Activated T-helper 1 cell treated with anti-CD3 and anti-CD28 coated beads, Interleukin-12 subunit alpha, Interleukin-12 subunit beta, Interleukin-2, Interleukin-4 antibody, amounts not matched to agents 30 ng/mL and 10 ng/mL and 1 ng/mL, durations not matched to agents 14 hours and 24 hours and 36 hours (primary cell): ENCODE measurements around the gene KRT27. TPM values are rescaled to one million over a fixed set of nuclear protein-coding genes. Genes with fewer than 3 reads are reported as not detected.
"Not testable (repeated sequence)": the region's sequence is repeated elsewhere in the genome, so short reads cannot be mapped to it uniquely, and the experiment has no call there.

Experiments used
- DNase-seq: peaks from one replicate; pipeline ENCODE4 v3.0.0; 2021; ENCODE audit warnings: low spot score
- H3K27ac Mint-ChIP-seq: one replicate; pipeline ENCODE4 v1.8.0; 2021; ENCODE audit warnings: mild to moderate bottlenecking, mixed read lengths
- H3K27me3 Mint-ChIP-seq: one replicate; pipeline ENCODE4 v1.8.0; 2022; ENCODE audit warnings: mild to moderate bottlenecking, moderate library complexity, mixed read lengths; ENCODE audit not compliant: insufficient read depth
- H3K36me3 Mint-ChIP-seq: one replicate; pipeline ENCODE4 v1.8.0; 2021; ENCODE audit warnings: low read depth, mixed read lengths
- H3K4me1 Mint-ChIP-seq: one replicate; pipeline ENCODE4 v1.8.0; 2021; ENCODE audit warnings: low read depth, mixed read lengths
- H3K4me3 Mint-ChIP-seq: one replicate; pipeline ENCODE4 v1.8.0; 2021; ENCODE audit warnings: mild to moderate bottlenecking, moderate library complexity, mixed read lengths
- H3K9me3 Mint-ChIP-seq: one replicate; pipeline ENCODE4 v1.8.0; 2021; ENCODE audit warnings: mixed read lengths
- intact Hi-C: fragments of 100-400 bp; cut with micrococcal nuclease; formaldehyde crosslinking; loops from one replicate; pipeline ENCODE4 v1.15.1; 2024
- total RNA-seq: library from RNA; stranded (reverse); gene quantifications from 2 replicates; pipeline ENCODE4 v1.2.3, GENCODE V29; 2022

The KRT27 gene
- total RNA-seq, 1 donor from 2014 or later = not detected

GRCh38 chr17:40765657-40766056, 16.7 kb downstream of the KRT27 start:
- H3K4me1 Mint-ChIP-seq = no peaks in the 10 kb centered on the region
- no peaks in the 10 kb centered on the region for H3K36me3 Mint-ChIP-seq
- H3K27ac Mint-ChIP-seq = no peak overlapping the region
- no peak for DNase-seq
- intact Hi-C loops = no loop called here
- H3K27me3 Mint-ChIP-seq = peaks cover 24% of the 10 kb centered on the region
- H3K9me3 Mint-ChIP-seq = peaks cover 29% of the 10 kb centered on the region
- no peak overlapping the region for H3K4me3 Mint-ChIP-seq

DNA sequence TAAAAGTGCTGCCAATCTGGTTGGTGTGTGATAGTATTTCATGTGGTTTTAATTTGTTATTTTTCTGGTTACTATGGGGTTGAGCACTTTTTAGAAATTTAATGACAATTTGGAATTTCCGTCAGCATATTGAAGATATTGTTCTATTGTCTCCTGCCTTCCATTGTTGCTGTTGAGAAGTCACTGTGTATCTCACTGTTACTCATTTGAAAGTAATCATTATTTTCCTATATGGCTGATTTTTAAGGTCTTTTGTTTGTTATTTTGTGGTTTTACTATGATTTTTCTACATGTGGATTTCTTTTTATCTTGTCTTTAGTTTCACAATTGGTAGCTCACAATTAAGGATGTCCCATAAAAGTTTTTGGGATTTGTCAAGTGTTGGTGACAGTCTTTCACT, 18.6 kb downstream of the KRT27 start:
- Mint-ChIP-seq H3K27me3 (peaks cover 21% of the 10 kb centered on the region), H3K4me1 (no peaks in the 10 kb centered on the region), H3K27ac (no peak overlapping the region), H3K9me3 (peaks cover 48% of the 10 kb centered on the region), H3K4me3 (no peak overlapping the region), H3K36me3 (no peaks in the 10 kb centered on the region)
- no peak for DNase-seq
- intact Hi-C loops = no loop called here

- Mint-ChIP-seq H3K9me3 (peaks cover 59% of the 10 kb centered on the region), H3K27me3 (peaks cover 16% of the 10 kb centered on the region), H3K4me3 (no peak overlapping the region), H3K27ac (no peak overlapping the region), H3K4me1 (no peaks in the 10 kb centered on the region), H3K36me3 (no peaks in the 10 kb centered on the region)
- DNase-seq = no peak
- intact Hi-C loops = no loop called here
These were observed 22.0 kb downstream of the KRT27 start for GRCh38 chr17:40760105-40761016.

GRCh38 chr17:40755231-40755630, 27.1 kb downstream of the KRT27 start, which contains the start of gene KRT25:
Gene KRT25, minus strand, starts transcription at chr17:40755331. Its CDS starts 60 bp downstream, at chr17:40755271.
- Mint-ChIP-seq H3K27me3 (peaks cover 24% of the 10 kb centered on the region), H3K4me1 (no peaks in the 10 kb centered on the region), H3K9me3 (peaks cover 26% of the 10 kb centered on the region), H3K36me3 (no peaks in the 10 kb centered on the region), H3K27ac (no peak within 1 kb of the TSS), H3K4me3 (no peak within 1 kb of the TSS)
- intact Hi-C loops = no loop called here
- no peak for DNase-seq

- H3K4me3 Mint-ChIP-seq = no peak overlapping the region
- DNase-seq = no peak
- intact Hi-C loops = no loop called here
- no peak overlapping the region for H3K27ac Mint-ChIP-seq
- H3K9me3 Mint-ChIP-seq = peaks cover 12% of the 10 kb centered on the region
- no peaks in the 10 kb centered on the region for H3K36me3 Mint-ChIP-seq
- H3K4me1 Mint-ChIP-seq = no peaks in the 10 kb centered on the region
- H3K27me3 Mint-ChIP-seq = peaks cover 21% of the 10 kb centered on the region
These were observed 28.5 kb downstream of the KRT27 start for GRCh38 chr17:40753804-40754203.

DNA sequence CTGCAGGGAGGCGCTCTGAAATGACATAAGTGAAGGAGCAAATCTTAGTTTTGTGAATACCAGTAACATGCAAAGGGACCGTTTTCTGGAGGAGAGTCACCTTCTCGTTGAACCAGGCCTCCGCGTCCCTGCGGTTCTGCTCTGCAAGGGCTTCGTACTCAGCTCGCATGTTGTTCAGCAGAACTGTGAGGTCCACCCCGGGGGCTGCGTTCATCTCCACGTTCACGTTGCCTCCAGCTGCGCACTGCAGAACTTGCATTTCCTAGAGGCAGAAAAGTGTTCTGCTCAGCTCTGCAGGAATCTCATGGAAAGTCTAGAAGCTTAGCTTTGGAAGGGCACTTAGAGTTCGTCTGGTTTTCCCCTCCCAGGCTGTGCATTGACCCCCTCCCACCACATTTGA, 31.3 kb downstream of the KRT27 start:
- intact Hi-C loops = no loop called here
- Mint-ChIP-seq H3K4me3 (no peak overlapping the region), H3K27me3 (peaks cover 26% of the 10 kb centered on the region), H3K4me1 (no peaks in the 10 kb centered on the region), H3K9me3 (peaks cover 4% of the 10 kb centered on the region), H3K27ac (no peak overlapping the region), H3K36me3 (no peaks in the 10 kb centered on the region)
- DNase-seq = no peak

DNA sequence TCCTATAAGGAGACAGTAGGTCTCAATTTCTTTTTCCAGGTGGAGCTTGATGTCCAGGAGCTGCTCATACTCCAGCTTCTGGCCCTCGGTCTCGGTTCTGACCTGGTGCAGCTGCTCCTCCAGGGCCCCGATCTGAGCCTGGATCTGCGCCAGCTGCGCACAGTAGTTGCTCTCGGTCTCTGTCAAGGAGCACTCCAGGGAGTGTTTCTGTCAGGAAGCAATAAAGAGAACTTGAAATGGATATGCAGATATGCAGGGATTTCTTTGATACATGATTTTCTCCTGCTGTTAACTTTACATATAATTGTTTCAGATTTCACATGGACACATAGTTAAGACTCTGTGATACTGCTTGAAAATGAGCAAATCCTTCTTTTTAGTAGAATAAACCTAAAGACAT, 32.0 kb downstream of the KRT27 start:
- Mint-ChIP-seq H3K4me3 (no peak overlapping the region), H3K9me3 (peaks cover 4% of the 10 kb centered on the region), H3K27me3 (peaks cover 22% of the 10 kb centered on the region), H3K36me3 (no peaks in the 10 kb centered on the region), H3K27ac (no peak overlapping the region), H3K4me1 (no peaks in the 10 kb centered on the region)
- DNase-seq = no peak
- intact Hi-C loops = no loop called here

DNA sequence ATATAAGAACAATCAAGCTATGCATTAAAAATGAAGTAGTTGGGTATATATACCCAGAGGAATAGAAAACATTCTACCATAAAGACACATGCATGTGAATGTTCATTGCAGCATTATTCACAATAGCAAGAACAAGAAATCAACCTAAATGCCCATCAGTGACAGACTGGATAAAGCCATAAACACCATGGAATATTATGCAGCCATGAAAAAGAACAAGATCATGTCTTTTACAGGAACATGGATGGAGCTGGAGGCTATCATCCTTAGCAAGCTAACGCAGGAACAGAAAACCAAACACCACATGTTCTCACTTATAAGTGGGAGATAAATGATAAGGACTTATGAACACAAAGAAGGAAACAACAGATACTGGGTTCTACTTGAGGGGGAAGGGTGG, 33.7 kb downstream of the KRT27 start:
- H3K4me3 Mint-ChIP-seq, H3K36me3 Mint-ChIP-seq, H3K27ac Mint-ChIP-seq, H3K4me1 Mint-ChIP-seq, H3K9me3 Mint-ChIP-seq, intact Hi-C loops, DNase-seq: not testable (repeated sequence)
- H3K27me3 Mint-ChIP-seq = peaks cover 22% of the 10 kb centered on the region

DNA sequence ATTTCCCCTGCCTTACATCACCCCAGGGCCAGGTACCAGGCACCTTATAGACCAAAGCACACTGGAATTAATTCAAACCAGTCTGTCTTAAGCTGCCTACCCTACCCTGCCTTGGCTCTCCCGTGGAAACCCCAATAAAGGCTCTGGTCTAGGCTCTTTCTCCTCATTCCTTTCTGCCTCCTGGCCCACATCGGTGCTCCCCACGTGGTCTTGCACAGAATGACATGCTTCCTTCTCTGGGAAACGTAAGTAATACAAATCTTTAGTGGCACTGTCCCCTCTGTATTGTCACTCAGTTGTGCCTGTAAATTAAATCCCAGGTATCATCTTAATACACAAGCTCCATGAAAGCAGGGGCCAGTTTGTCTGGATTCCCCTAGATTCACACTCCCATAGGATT, 43.8 kb downstream of the KRT27 start:
- Mint-ChIP-seq H3K27me3 (peaks cover 27% of the 10 kb centered on the region), H3K36me3 (no peaks in the 10 kb centered on the region)
- no peak for DNase-seq

GRCh38 chr17:40735016-40735415, 47.3 kb downstream of the KRT27 start:
- H3K9me3 Mint-ChIP-seq = no peaks in the 10 kb centered on the region
- H3K4me1 Mint-ChIP-seq = no peaks in the 10 kb centered on the region
- no peaks in the 10 kb centered on the region for H3K36me3 Mint-ChIP-seq
- no peak overlapping the region for H3K27ac Mint-ChIP-seq
- H3K4me3 Mint-ChIP-seq = no peak overlapping the region
- intact Hi-C loops = no loop called here
- no peak for DNase-seq
- H3K27me3 Mint-ChIP-seq = peaks cover 27% of the 10 kb centered on the region

More for the DNA sequence above, 43.8 kb downstream of the KRT27 start:
- H3K4me3 Mint-ChIP-seq = no peak overlapping the region
- intact Hi-C loops = no loop called here
- no peaks in the 10 kb centered on the region for H3K4me1 Mint-ChIP-seq
- no peak overlapping the region for H3K27ac Mint-ChIP-seq
- H3K9me3 Mint-ChIP-seq = peaks cover 4% of the 10 kb centered on the region

- intact Hi-C loops = no loop called here
- peaks cover 27% of the 10 kb centered on the region for H3K27me3 Mint-ChIP-seq
- H3K9me3 Mint-ChIP-seq = no peaks in the 10 kb centered on the region
- DNase-seq = no peak
- no peak overlapping the region for H3K27ac Mint-ChIP-seq
- no peak overlapping the region for H3K4me3 Mint-ChIP-seq
- H3K4me1 Mint-ChIP-seq = no peaks in the 10 kb centered on the region
- H3K36me3 Mint-ChIP-seq = no peaks in the 10 kb centered on the region
These were observed 48.3 kb downstream of the KRT27 start for GRCh38 chr17:40734018-40734417.

DNA sequence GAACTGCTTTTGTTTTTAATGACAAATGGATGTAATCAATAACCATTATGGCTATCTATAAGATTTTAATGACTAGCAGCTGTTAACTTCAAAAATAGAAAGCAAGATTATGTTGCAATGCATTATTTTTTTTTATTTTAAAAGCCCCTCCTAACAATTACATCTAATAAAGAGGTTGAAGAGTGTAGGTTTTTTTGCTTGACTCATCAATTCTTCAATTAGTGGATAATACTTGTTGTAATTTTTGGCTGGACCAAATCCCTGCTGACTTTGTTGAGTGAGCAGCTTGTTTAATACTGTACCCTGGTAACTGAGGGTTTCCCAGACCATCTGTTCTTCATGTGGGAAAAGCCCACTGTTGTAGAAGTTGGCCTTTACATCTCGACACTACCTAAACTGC, 51.4 kb downstream of the KRT27 start:
- no peaks in the 10 kb centered on the region for H3K4me1 Mint-ChIP-seq
- no peak overlapping the region for H3K27ac Mint-ChIP-seq
- H3K36me3 Mint-ChIP-seq = no peaks in the 10 kb centered on the region
- no peaks in the 10 kb centered on the region for H3K9me3 Mint-ChIP-seq
- intact Hi-C loops = no loop called here
- H3K27me3 Mint-ChIP-seq = peaks cover 25% of the 10 kb centered on the region
- no peak for DNase-seq
- H3K4me3 Mint-ChIP-seq = no peak overlapping the region

DNA sequence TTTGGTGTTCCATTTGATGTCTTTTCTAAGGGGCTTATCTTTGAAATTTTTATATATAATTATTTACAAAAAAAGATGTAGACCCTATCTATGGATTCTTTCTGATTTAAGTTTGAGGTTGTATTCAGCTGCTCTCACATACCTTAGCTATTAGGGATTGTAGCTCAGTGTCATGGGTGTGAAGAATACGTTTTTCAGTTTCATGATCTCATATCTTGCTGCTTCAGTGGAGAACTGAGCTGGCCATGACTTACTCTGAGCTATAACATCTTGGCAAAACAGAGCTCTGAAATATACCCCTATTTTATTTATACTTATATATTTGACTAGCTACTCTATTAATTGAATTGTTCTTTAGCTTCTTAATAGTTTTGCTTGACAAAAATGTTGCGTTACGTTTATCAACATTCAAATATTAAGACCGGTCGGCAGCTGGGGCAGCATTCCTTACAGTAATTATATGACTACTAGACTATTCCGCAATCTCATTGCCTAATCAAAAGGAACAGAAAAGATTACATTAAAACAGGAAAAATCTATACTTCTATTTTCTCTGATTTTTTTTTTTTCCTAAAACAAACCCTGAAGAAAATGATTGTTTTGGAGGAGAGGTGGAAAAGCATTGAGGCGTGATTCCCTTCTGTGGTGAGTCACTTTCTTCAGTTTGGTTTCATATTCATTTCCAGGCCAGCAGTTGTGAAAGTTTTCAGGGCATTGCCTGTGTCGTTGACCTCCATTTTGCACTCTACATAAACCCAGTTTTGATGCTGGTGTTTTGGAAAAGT, 54.7 kb downstream of the KRT27 start:
- no peaks in the 10 kb centered on the region for H3K4me1 Mint-ChIP-seq
- H3K36me3 Mint-ChIP-seq = no peaks in the 10 kb centered on the region
- H3K9me3 Mint-ChIP-seq = no peaks in the 10 kb centered on the region
- no peak for DNase-seq
- no peak overlapping the region for H3K27ac Mint-ChIP-seq
- intact Hi-C loops = loop anchor here (1.0 kb wide), 1 partner anchor 107 kb away; no protein-coding TSS in a partner anchor
- H3K4me3 Mint-ChIP-seq = no peak overlapping the region
- peaks cover 24% of the 10 kb centered on the region for H3K27me3 Mint-ChIP-seq
